GM10266 (cell line): ENCODE measurements around the gene KRT4.
"Not testable (repeated sequence)": the region's sequence is repeated elsewhere in the genome, so short reads cannot be mapped to it uniquely, and the experiment has no call there.

Experiments
- DNase-seq: peaks from one replicate; pipeline ENCODE4 v3.0.0; 2012; ENCODE audit errors: extremely low spot score
- CTCF ChIP-seq: IDR thresholded peaks from 2 replicates; pipeline ENCODE4 v1.5.1; 2012; ENCODE audit warnings: mild to moderate bottlenecking, low read depth; ENCODE audit not compliant: control insufficient read depth, insufficient read depth; ENCODE audit errors: missing control alignments

Gene KRT4

DNA sequence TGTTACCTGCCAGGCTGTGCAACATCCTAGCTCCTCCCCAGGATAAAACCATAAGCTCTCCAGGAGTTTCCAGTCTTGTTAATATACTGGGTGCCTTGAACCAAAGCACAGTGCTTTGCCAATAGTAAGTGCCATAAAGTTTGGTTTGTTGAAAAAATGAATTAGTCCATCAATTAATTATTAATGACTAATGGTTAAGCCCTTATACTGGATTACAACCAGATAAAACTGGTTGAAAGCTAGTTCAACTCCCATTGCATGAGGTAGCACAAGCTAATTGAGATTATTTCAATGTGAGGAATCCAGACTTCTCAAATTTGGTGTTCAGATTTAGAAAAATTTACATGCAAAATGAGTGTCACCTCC lies 16.4 kb downstream of the KRT4 start:
- DNase-seq: no peak

GRCh38 chr12:52796839-52797528 lies 16.9 kb downstream of the KRT4 start:
- no peak for TF ChIP-seq CTCF
- DNase-seq: no peak

More for the DNA sequence above, 16.4 kb downstream of the KRT4 start:
- TF ChIP-seq CTCF: no peak

- TF ChIP-seq CTCF: no peak
- DNase-seq: no peak
Measured at GRCh38 chr12:52796429-52796794, 17.5 kb downstream of the KRT4 start.

DNA sequence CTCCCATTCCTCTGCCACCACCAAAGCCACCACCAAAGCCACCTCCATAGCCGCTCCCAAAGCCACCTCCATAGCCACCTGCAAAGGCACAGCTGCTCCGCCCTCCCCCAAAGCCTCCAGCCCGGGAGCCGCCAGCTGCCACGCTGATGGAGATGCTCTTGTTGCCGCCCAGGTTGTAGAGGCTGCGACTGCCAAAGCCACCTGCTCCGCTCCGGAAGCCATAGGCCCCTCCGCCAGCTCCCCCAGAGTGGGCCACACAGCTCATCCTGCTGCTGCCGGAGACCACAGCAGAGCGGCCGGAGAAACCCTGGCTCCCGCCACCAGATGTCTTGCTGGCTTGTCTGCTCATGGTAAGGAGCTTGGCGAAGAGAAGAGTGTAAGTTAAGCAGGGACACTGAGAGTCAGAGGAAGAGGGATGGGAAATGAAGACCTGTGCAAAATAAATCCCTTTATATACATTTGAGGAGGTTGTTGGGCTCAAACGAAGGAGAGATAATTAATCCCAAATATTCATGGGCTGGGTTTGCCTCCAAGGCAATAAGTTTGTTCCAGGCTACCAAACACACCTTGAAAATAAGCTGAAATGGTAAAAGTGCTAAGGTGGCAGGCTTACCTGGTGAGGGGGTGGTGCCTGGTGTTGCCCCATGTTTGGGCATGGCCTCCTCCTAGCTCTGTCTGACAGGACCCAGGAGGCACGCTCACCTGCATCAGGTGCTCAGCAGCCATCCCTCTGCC lies 18.1 kb downstream of the KRT4 start, which contains the start of gene KRT3:
Gene KRT3 (minus strand): TSS at position 424 of the 735 bp plus-strand sequence. CDS start 75 bp downstream, at position 349.
- TF ChIP-seq CTCF: no peak
- no peak for DNase-seq

GRCh38 chr12:52795332-52795674 lies 18.6 kb downstream of the KRT4 start:
- not testable (repeated sequence) for DNase-seq

GRCh38 chr12:52794479-52795331 lies 19.2 kb downstream of the KRT4 start:
- DNase-seq: no peak
- TF ChIP-seq CTCF: no peak

- TF ChIP-seq CTCF: no peak
- DNase-seq: no peak
Measured at GRCh38 chr12:52792185-52793029, 21.5 kb downstream of the KRT4 start.
